HT-29 (cell line): ENCODE measurements around the gene IQCN. TPM values are rescaled to one million over a fixed set of nuclear protein-coding genes. Genes with fewer than 3 reads are reported as not detected.
A peak's percentile ranks its signal among the peaks of the same experiment; 100 is the strongest.

Experiments
- DNase-seq: peaks from one replicate; pipeline ENCODE4 v3.0.0-alpha.2; 2015; ENCODE audit warnings: low spot score
- total RNA-seq: library from RNA; depleted of rRNA; stranded (reverse); fragments of >200 nt; shearing (Covaris generic); gene quantifications from 2 replicates; pipeline ENCODE4 v1.2.3, GENCODE V29; 2014

The IQCN gene
- total RNA-seq, 1 experiment from 2014 or later: 0.71 TPM

GRCh38 chr19:18232540-18233223 is 41.6 kb downstream of the IQCN start:
- DNase-seq: no peak

- no peak for DNase-seq
Measured at GRCh38 chr19:18231775-18232174, 42.5 kb downstream of the IQCN start.

DNA sequence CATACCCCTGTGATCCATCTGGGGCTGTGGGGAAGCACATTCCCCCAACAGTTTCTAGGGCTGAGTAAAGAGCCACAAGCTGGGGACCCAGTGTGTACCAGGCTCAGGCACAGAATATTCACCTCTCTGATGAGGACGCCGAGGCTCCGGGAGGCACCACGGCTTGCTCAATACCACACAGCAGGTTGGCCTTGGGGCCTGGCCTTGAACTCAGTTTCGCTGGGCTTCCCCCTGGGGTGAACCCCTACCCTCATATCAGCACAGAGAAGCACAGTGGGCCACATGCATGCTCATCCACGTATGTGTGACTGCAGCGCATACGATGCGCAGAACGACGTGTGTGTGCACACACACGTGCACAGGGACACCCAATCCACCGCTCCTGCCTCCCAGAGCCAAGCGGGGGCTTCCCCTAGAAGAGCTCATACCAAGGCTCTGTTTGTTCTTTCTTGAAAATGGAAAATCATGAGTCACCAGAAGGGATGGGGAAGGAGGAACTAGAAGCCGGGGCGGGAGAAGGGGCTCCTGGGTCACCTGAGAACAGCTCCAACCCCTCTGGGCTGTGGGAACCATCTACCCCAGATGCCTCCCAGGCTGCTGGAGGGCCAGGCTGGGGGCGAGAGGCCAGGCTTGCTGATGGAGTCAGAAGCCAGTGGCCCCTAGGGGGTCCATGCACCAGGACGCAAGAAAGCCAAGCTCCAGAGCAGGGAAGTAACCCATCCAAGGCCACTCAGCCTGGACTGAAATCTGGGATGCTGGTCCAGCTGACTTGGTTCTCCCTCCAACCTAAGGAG is 43.1 kb downstream of the IQCN start:
- no peak for DNase-seq

DNA sequence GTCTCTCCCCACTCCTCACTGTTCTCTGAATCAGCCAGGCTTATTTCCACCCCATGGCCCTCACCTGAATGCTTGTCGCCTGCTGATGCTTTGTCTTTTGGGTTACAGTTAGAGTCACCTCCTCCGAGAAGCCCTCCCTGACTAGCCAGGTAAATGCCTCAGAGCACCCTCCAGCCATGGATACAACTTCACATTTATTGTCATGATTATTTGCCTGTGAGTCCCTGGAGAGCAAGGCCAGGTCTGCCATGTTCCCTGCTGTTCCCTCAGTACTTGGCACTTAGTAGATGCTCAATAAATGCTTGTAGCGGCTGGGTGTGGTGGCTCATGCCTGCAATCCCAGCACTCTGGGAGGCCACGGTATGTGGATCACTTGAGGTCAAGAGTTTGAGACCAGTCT is 44.3 kb downstream of the IQCN start:
- no peak for DNase-seq

GRCh38 chr19:18229474-18229873 is 44.8 kb downstream of the IQCN start:
- no peak for DNase-seq

GRCh38 chr19:18227781-18228271 is 46.4 kb downstream of the IQCN start:
- no peak for DNase-seq

- no peak for DNase-seq
Measured at GRCh38 chr19:18226956-18227780, 47.1 kb downstream of the IQCN start.

GRCh38 chr19:18225702-18226468 is 48.4 kb downstream of the IQCN start, which contains the start of gene PDE4C:
TSS of gene PDE4C (minus strand) at chr19:18226438. CDS start at chr19:18226415, 23 bp downstream.
- DNase-seq: no peak

DNA sequence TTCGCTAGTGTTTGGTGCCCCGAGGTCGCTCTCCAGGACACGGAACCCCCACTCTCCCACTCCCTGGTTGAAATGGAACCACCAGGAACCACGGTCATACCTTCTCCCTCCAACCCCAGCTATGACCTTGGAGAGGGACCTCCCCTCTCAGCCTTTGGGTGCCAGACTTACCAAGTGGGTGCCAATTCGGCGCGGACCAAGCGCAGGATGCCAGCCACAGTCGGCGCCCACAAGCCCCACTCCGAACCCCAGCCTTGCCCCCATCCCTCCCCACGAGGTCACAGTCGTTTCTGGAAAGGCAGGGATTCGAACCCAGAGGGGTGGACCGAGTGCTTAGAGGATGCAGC is 48.9 kb downstream of the IQCN start:
- DNase-seq: no peak

DNA sequence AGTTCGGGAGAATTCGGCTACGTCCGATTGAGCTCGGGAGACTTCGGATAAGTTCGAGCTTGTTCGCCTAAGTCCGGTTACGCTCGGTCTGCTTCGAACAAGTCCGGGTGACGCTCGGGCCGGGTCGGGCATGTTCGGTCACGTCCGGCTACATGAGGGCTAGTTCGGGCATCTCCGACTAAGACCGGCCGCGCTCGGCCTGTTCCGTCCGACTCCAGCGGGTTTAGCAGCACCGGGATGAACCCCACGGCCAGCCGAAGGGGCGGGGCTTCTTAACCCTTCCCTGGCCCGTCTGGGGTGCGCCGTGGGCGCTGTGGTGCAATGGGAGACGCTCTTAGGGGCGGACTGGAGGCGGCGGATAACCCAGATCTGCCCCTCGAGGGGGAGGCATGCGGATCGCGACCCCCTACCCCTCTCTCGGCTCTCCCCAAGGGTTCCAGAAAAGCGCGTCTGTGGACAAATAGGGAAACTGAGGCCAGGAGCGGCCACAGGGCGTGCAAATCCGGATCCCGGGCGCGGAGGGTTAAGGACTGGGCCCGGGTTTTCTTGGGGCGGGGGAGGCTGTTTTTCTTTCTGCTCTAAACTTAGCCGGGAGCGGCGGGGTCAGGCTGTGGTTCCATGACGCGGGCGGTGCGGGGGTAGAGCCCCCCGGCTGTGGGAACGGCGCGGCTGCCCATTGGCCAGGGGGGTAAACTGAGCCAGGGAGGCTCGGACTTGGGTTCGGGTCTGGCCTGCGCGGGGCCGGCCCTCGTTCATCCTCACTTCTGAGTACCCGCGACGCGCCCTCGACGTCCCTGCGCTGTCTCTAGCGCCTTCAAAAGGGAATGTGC is 49.5 kb downstream of the IQCN start:
- peak; percentile 94 for DNase-seq

- DNase-seq: peak; percentile 59
Measured at GRCh38 chr19:18223860-18224524, 50.3 kb downstream of the IQCN start.

DNA sequence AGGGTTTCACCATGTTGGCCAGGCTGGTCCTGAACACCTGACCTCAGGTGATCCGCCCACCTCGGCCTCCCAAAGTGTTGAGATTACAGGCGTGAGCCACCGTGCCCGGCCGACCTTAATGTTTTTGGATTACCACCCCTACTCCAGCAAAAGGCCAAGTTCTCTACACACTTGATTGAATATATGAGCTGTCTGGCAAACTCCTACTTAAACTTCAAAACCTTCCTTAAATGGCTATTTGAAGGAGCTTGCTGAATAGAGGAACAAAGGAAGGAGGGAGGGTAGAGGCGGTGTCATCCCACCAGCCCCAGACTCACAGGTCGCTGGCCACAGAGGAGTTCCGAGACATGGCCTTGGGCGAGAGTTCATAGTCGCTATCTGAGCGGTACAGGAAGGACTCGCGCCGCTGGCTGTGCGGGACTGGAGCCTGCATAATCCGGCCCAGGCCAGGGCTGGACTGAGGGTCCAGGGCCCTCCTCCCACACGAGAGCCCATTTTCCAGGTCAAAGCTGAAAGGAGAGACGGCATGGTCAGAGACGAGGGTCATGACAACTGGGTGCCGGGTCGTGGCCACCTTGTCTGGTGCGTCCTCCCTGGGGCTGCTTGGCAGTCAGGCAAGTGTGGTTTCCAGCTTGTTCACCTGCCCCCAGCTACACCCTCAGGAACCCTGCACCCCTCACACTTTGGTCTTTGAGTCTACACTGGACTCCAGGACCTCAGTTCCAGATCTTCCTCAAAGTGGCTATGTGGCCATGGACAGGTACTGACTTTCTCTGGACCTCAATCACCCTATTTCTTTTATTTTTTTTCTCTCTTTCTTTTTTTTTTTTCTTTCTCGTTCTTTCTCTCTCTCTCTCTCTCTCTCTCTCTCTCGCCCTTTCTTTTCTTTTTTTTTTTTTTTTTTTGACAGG is 52.2 kb downstream of the IQCN start:
- DNase-seq: no peak

DNA sequence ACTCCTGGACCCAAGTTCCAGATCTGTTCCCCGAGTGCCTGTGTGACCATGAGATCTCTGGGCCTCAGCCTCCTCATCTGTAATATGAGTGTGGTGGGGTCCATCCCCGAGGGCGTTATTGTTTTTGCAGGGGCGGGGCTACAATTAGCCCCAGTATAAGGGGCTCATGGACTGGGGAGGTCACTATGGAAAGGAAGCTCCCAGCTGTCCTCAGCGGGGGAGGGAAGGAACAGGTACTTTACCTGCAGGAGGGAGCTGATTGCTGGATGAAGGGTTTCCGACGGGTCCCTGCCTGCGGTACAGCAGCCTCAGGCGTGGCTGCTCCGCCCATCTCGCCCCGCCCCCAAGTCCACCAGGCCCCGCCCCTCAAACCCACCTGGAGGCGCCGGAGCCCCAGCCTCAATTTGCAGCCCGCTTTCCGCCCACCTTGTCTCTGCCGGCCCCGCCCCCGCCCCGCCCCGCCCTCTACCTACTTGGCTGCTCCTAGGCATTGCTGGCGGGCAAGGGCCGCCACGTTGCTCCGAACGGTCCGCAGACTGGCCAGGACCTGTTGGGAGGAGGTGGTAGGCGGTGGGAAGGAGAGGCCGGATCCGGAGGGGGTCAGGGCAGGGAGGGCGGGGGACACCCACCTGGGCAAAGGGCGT is 53.5 kb downstream of the IQCN start:
- no peak for DNase-seq

- no peak for DNase-seq
Measured at GRCh38 chr19:18219911-18220631, 54.2 kb downstream of the IQCN start.

GRCh38 chr19:18218600-18218999 is 55.7 kb downstream of the IQCN start:
- no peak for DNase-seq

- no peak for DNase-seq
Measured at GRCh38 chr19:18218159-18218558, 56.1 kb downstream of the IQCN start.

DNA sequence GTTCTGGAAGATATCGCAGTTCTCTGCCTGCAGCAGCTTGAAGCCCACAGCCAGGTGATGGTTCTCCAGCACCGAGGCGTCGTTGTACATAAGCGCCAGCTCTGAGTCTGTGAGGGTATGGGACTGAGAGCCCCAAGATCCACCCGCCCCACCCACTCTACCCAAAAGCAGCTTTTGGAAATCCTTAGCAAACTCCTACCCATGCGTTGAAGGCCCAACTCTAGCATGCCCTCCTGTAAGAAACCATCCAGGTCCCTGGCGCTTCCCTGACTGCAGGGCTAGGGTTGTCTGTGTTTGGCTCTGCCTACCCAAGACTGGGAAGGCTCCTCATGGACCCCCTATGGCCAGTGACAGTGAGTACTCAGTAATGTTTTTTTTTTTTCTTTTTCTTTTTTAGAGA is 57.5 kb downstream of the IQCN start:
- no peak for DNase-seq
